DOHH2 (cell line): Measurements from ENCODE around the gene KCTD11.

ENCODE experiments used
- H3F3A ChIP-seq: fragments of 200-600 bp; sonication (generic), shearing (Covaris generic); 2 replicates; pipeline ENCODE4 v1.6.0; 2016; ENCODE audit warnings: antibody characterized with exemption, mild to moderate bottlenecking; ENCODE audit not compliant: control insufficient read depth, insufficient read depth
- H3K27ac ChIP-seq: fragments of 200-600 bp; sonication (generic); 2 replicates; pipeline ENCODE4 v1.5.1; 2014; ENCODE audit warnings: low read depth, mild to moderate bottlenecking, low read length, moderate library complexity
- H3K27me3 ChIP-seq: fragments of 200-600 bp; sonication (generic); 2 replicates; pipeline ENCODE4 v1.6.1; 2014; ENCODE audit warnings: mild to moderate bottlenecking, low read length, mixed read lengths; ENCODE audit not compliant: control insufficient read depth
- H3K36me3 ChIP-seq: fragments of 200-600 bp; sonication (generic); 2 replicates; pipeline ENCODE4 v1.6.1; 2014; ENCODE audit warnings: mild to moderate bottlenecking, low read length, moderate library complexity, mixed read lengths; ENCODE audit not compliant: control insufficient read depth
- H3K4me1 ChIP-seq: fragments of 200-600 bp; sonication (generic); 2 replicates; pipeline ENCODE4 v1.6.1; 2014; ENCODE audit warnings: mild to moderate bottlenecking, low read length, mixed read lengths; ENCODE audit not compliant: control insufficient read depth
- H3K4me2 ChIP-seq: fragments of 200-600 bp; sonication (generic); 2 replicates; pipeline ENCODE4 v1.6.0; 2014; ENCODE audit warnings: mild to moderate bottlenecking, low read length, moderate library complexity
- H3K4me3 ChIP-seq: fragments of 200-600 bp; sonication (generic); 2 replicates; pipeline ENCODE4 v1.5.1; 2014; ENCODE audit warnings: mild to moderate bottlenecking, low read length, mixed read lengths
- H3K79me2 ChIP-seq: fragments of 200-600 bp; sonication (generic); 2 replicates; pipeline ENCODE4 v1.6.1; 2014; ENCODE audit warnings: mild to moderate bottlenecking, low read length, mixed read lengths; ENCODE audit not compliant: control insufficient read depth
- H3K9me2 ChIP-seq: fragments of 200-600 bp; sonication (generic); replicated peaks from 2 replicates; pipeline ENCODE4 v1.6.1; 2014; ENCODE audit warnings: mild to moderate bottlenecking, low read length, mixed read lengths; ENCODE audit not compliant: control insufficient read depth
- H3K9me3 ChIP-seq: fragments of 200-600 bp; sonication (generic); 2 replicates; pipeline ENCODE4 v1.6.1; 2014; ENCODE audit warnings: antibody characterized with exemption, low read length, mixed read lengths; ENCODE audit not compliant: control insufficient read depth, insufficient read depth
- H4K20me1 ChIP-seq: fragments of 200-600 bp; sonication (generic); 2 replicates; pipeline ENCODE4 v1.6.0; 2014; ENCODE audit warnings: low read depth, mild to moderate bottlenecking, antibody characterized with exemption, low read length, moderate library complexity; ENCODE audit not compliant: control insufficient read depth, insufficient read depth
- CTCF ChIP-seq: fragments of 200-600 bp; sonication (generic); IDR thresholded peaks from one replicate; pipeline ENCODE4 v1.5.1; 2014; ENCODE audit warnings: antibody characterized with exemption, mild to moderate bottlenecking, low read depth, low read length; ENCODE audit not compliant: poor library complexity, severe bottlenecking
- EZH2phosphoT487 ChIP-seq: fragments of 200-600 bp; sonication (generic); IDR thresholded peaks from 2 replicates; pipeline ENCODE4 v1.6.1; 2017; ENCODE audit warnings: borderline replicate concordance, mild to moderate bottlenecking, antibody characterized with exemption, low read length, moderate library complexity, mixed read lengths

KCTD11 gene

GRCh38 chr17:7356072-7356549 lies 4.1 kb downstream of the KCTD11 start:
- no peaks in the 10 kb centered on the region for H3K79me2 ChIP-seq
- H3K4me2 ChIP-seq = peak overlapping the region; percentile 34
- peaks cover 1% of the 10 kb centered on the region for H3K36me3 ChIP-seq
- no peak for TF ChIP-seq EZH2phosphoT487
- TF ChIP-seq CTCF = peak; percentile 92
- H3K27ac ChIP-seq = no peak overlapping the region
- no peak overlapping the region for H3K4me3 ChIP-seq
- H3K9me3 ChIP-seq = no peaks in the 10 kb centered on the region
- H3F3A ChIP-seq = 0 out of 2 replicates have a peak, but pooled peaks cover 3% of the 10 kb centered on the region
- no peaks in the 10 kb centered on the region for H4K20me1 ChIP-seq
- H3K4me1 ChIP-seq = peaks cover 19% of the 10 kb centered on the region
- H3K27me3 ChIP-seq = no peaks in the 10 kb centered on the region
- no peaks in the 10 kb centered on the region for H3K9me2 ChIP-seq

- H3K9me3 ChIP-seq = no peaks in the 10 kb centered on the region
- H3K79me2 ChIP-seq = no peaks in the 10 kb centered on the region
- H3K36me3 ChIP-seq = no peaks in the 10 kb centered on the region
- H3K27ac ChIP-seq = no peak overlapping the region
- no peaks in the 10 kb centered on the region for H4K20me1 ChIP-seq
- no peaks in the 10 kb centered on the region for H3K9me2 ChIP-seq
- H3K4me1 ChIP-seq = peaks cover 14% of the 10 kb centered on the region
- H3F3A ChIP-seq = 0 out of 2 replicates have a peak, but pooled peaks cover 3% of the 10 kb centered on the region
- H3K4me3 ChIP-seq = no peak overlapping the region
- TF ChIP-seq CTCF (no peak), EZH2phosphoT487 (no peak)
- no peak overlapping the region for H3K4me2 ChIP-seq
- no peaks in the 10 kb centered on the region for H3K27me3 ChIP-seq
These were observed 4.8 kb downstream of the KCTD11 start for GRCh38 chr17:7356756-7357155.

DNA sequence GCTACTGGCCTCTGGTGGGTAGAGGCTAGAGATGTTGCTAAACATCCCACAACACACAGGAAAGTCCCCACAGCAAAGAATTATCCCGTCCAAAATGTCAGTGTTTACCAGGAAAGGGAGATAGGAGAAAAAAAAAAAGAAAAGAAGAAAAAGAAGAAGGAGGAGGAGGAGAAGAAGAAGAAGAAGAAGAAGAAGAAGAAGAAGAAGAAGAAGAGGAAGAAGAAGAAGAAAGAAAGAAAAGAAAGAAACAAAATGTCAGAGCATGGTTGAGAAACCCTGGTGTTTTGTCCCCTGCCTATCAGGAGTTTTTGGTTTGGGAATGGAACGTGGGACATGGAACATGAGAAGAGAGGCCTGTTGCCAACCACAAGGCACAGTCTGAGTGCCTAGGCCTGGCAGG lies 5.4 kb downstream of the KCTD11 start:
- Histone ChIP-seq H3K27me3 (no peaks in the 10 kb centered on the region), H3K4me2 (no peak overlapping the region), H4K20me1 (no peaks in the 10 kb centered on the region), H3K9me2 (no peaks in the 10 kb centered on the region), H3K9me3 (no peaks in the 10 kb centered on the region), H3K4me3 (no peak overlapping the region), H3K36me3 (no peaks in the 10 kb centered on the region), H3K27ac (no peak overlapping the region), H3F3A (0 out of 2 replicates have a peak, but pooled peaks cover 3% of the 10 kb centered on the region), H3K4me1 (peaks cover 10% of the 10 kb centered on the region), H3K79me2 (no peaks in the 10 kb centered on the region)
- TF ChIP-seq CTCF = no peak
- no peak for TF ChIP-seq EZH2phosphoT487

- H3K27me3 ChIP-seq = no peaks in the 10 kb centered on the region
- no peaks in the 10 kb centered on the region for H3F3A ChIP-seq
- no peak overlapping the region for H3K4me2 ChIP-seq
- TF ChIP-seq CTCF (no peak), EZH2phosphoT487 (no peak)
- no peaks in the 10 kb centered on the region for H3K36me3 ChIP-seq
- no peak overlapping the region for H3K27ac ChIP-seq
- H3K9me3 ChIP-seq = no peaks in the 10 kb centered on the region
- H4K20me1 ChIP-seq = no peaks in the 10 kb centered on the region
- no peaks in the 10 kb centered on the region for H3K79me2 ChIP-seq
- H3K9me2 ChIP-seq = no peaks in the 10 kb centered on the region
- H3K4me3 ChIP-seq = no peak overlapping the region
- H3K4me1 ChIP-seq = no peaks in the 10 kb centered on the region
These were observed 9.9 kb downstream of the KCTD11 start for GRCh38 chr17:7361906-7362305.
